Measurements from ENCODE around the gene CA11. TPM values are rescaled to one million over a fixed set of nuclear protein-coding genes. Genes with fewer than 3 reads are reported as not detected.

CA11 gene
- total and polyA plus RNA-seq, 9 of the 15 experiments (the other 6 are each of a cell fraction or from before 2014, with no cell fraction given): 2.9 to 19.9 (median 8.3) TPM

DNA sequence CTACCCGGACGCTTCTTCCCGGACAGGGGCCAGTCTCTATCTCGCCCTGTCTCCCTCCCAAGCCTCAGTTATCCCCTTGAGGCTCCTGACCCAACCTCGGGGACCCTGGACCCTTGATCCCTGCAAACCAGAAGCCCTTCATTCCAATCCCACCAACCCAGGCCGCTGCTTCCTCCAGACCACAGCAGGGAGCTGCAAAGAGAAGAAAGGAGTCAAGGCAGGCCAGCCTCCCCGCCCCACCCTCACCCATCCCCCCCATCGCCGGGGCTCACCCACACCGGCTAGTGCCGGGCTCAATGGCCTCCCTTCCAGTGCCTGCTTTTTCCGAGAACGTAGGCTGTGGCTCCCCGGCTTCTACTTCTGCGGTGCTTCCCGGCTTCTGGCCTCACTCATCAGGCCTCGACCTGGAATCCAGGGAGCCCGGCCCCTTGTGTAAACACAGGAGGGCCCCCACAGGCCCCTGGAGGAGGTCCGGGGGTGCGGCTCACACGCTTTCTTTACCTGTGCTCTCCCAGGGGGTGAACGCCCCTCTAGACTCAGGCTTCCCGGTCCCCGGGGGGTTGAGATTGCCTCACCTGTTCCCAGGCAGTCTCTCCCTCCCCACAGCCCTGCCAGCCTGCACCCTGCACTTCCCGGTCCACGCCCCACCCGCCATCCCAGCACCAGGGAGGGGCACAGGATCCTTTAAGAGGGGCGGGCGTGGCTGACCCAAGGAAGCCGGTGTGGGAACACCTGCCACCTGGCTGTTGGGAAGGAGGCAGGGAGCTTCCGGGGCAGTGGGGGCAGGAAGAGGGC lies 31.4 kb downstream of the CA11 start, which contains the start of gene FAM83E (continued):
- 0 out of 2 replicates have a peak, but pooled peaks have one; percentile 20 for TF ChIP-seq TAF15 (IDR thresholded peaks at IDR 0.05; ENCODE audit: low read depth, low read length)
- no peak for TF ChIP-seq ZNF431 (CRISPR knock-in tag; IDR thresholded peaks at IDR 0.05)
- TF ChIP-seq NCOR1 (IDR thresholded peaks at IDR 0.05): peak; percentile 57
- no peak for TF ChIP-seq BACH1 (tag; IDR thresholded peaks at IDR 0.05)
- no peak for TF ChIP-seq SPI1 (IDR thresholded peaks at IDR 0.05; ENCODE audit: borderline replicate concordance, low read depth, low read length)
- TF ChIP-seq KDM2B (CRISPR knock-in tag; IDR thresholded peaks at IDR 0.05): no peak
- no peak for TF ChIP-seq ZNF134 (CRISPR knock-in tag; conservative IDR thresholded peaks at IDR 0.05)
- no peak for TF ChIP-seq ZNF583 (CRISPR knock-in tag; IDR thresholded peaks at IDR 0.05)
- TF ChIP-seq ZNF436 (CRISPR knock-in tag; IDR thresholded peaks at IDR 0.05): no peak
- no peak for TF ChIP-seq ZNF696 (CRISPR knock-in tag; conservative IDR thresholded peaks at IDR 0.05)
- no peak for TF ChIP-seq ATF7 (IDR thresholded peaks at IDR 0.05)
- TF ChIP-seq RBM17 (IDR thresholded peaks at IDR 0.05; ENCODE audit: borderline replicate concordance, low read depth, low read length): no peak
- TF ChIP-seq MYNN (IDR thresholded peaks at IDR 0.05): peak; percentile 90; the same call in 1 of the 2 replicates
- no peak for TF ChIP-seq MYNN (CRISPR knock-in tag; IDR thresholded peaks at IDR 0.05)
- TF ChIP-seq HOXB6 (CRISPR knock-in tag; IDR thresholded peaks at IDR 0.05; ENCODE audit: borderline replicate concordance): no peak
- TF ChIP-seq ARID2 (IDR thresholded peaks at IDR 0.05): no peak
- no peak for TF ChIP-seq KLF16 (IDR thresholded peaks at IDR 0.05)
- no peak for TF ChIP-seq SP2 (IDR thresholded peaks at IDR 0.05; ENCODE audit: extremely low read depth, low read depth, low read length, poor library complexity, severe bottlenecking)
- TF ChIP-seq PTTG1 (tag; IDR thresholded peaks at IDR 0.05; ENCODE audit: low read depth): no peak
- TF ChIP-seq ZNF263 (CRISPR knock-in tag; IDR thresholded peaks at IDR 0.05; ENCODE audit: borderline replicate concordance): 0 out of 2 replicates have a peak, but pooled peaks have one; percentile 3
- no peak for TF ChIP-seq MAFK (IDR thresholded peaks at IDR 0.05; ENCODE audit: low read length)
- TF ChIP-seq ZBTB43 (CRISPR knock-in tag; IDR thresholded peaks at IDR 0.05): no peak
- TF ChIP-seq NR1H2 (CRISPR knock-in tag; IDR thresholded peaks at IDR 0.05): no peak
- TF ChIP-seq AFF1 (IDR thresholded peaks at IDR 0.05; ENCODE audit: low read depth in 1 of 2, partially characterized antibody in 2 of 2): no peak
- TF ChIP-seq ZNF347 (CRISPR knock-in tag; IDR thresholded peaks at IDR 0.05; ENCODE audit: low read depth): no peak; the same call in 1 of the 2 replicates
- TF ChIP-seq TAF7 (tag; IDR thresholded peaks at IDR 0.05): no peak

All from K562 (cell line).